K562 (cell line): ENCODE data around the gene SPINT2. TPM values are rescaled to one million over a fixed set of nuclear protein-coding genes. Genes with fewer than 3 reads are reported as not detected.
A peak's percentile ranks its signal among the peaks of the same experiment; 100 is the strongest.

ENCODE experiments used
- ATAC-seq: fragments of 200-7000 bp; cut with Tn5 transposase; 3 replicates; pipeline ENCODE4 v1.9.1; 2020; ENCODE audit warnings: moderate library complexity
- BruUV-seq: library from RNA; stranded (reverse); fragments of 400-500 nt; replicated peaks from 2 replicates; lab custom pipeline; 2021; lab: Mats Ljungman, UMichigan
- CTCF ChIA-PET: fragments of 300-600 bp; formaldehyde crosslinking; extraction: SDS; loops from one replicate; lab custom pipeline; 2021; ENCODE audit warnings: low intra/inter-chr PET ratio; lab: Yijun Ruan, JAX
- POLR2A ChIA-PET: fragments of 300-600, 350-650 bp; sonication (Branson Sonifier 250); formaldehyde crosslinking; extraction: SDS; loops from one replicate; lab custom pipeline; 2021; ENCODE audit warnings: antibody characterized with exemption, inconsistent platforms; lab: Yijun Ruan, JAX
- DNase-seq, 4 experiments: peaks; one replicate each; pipeline versions ENCODE4 v3.0.0 to v3.0.0-alpha.2; 2011 to 2018; ENCODE audit warnings: low spot score in 3 of 4, mixed read lengths in 3 of 4; ENCODE audit errors: extremely low read depth in 1 of 4
- FAIRE-seq: peaks from 2 replicates; lab custom pipeline; 2011; peaks lifted over from hg19 to GRCh38; lab: Jason Lieb, UNC
- H2AFZ ChIP-seq: 2 replicates; pipeline ENCODE4 v1.6.0; 2011; ENCODE audit warnings: low read depth, low read length, control low read depth, inconsistent platforms
- H3K27ac ChIP-seq: fragments of 200-600 bp; 3 replicates; pipeline ENCODE4 v1.8.0; 2011; ENCODE audit warnings: low read depth, mild to moderate bottlenecking, control low read depth, inconsistent platforms, low read length, moderate library complexity, mixed read lengths; ENCODE audit errors: extremely low read depth
- H3K27me3 ChIP-seq, 2 experiments: fragments of 300-600 bp in 1 of 2; 2 replicates in 1 of 2; 3 replicates in 1 of 2; pipeline versions ENCODE4 v1.6.0 to v1.8.0; 2011; ENCODE audit warnings: inconsistent platforms in 2 of 2, low read length in 2 of 2, mild to moderate bottlenecking in 1 of 2, mixed read lengths in 1 of 2, moderate library complexity in 1 of 2; ENCODE audit not compliant: control insufficient read depth in 2 of 2, insufficient read depth in 2 of 2
- H3K36me3 ChIP-seq: fragments of 300-600 bp; 3 replicates; pipeline ENCODE4 v1.8.0; 2011; ENCODE audit warnings: mild to moderate bottlenecking, low read length, inconsistent platforms; ENCODE audit not compliant: control insufficient read depth, insufficient read depth
- H3K4me1 ChIP-seq, 2 experiments: fragments of 200-600 bp in 1 of 2; replicated peaks in 1 of 2; 2 replicates in 1 of 2; 3 replicates in 1 of 2; pipeline versions ENCODE4 v1.5.1 to v1.8.0; 2011; ENCODE audit warnings: inconsistent platforms in 2 of 2, low read length in 2 of 2, mild to moderate bottlenecking in 1 of 2, mixed read lengths in 1 of 2, moderate library complexity in 1 of 2; ENCODE audit not compliant: control insufficient read depth in 2 of 2, insufficient read depth in 2 of 2
- H3K4me2 ChIP-seq: 2 replicates; pipeline ENCODE4 v1.6.1; 2011; ENCODE audit warnings: low read length, control low read depth, inconsistent platforms, mixed read lengths; ENCODE audit not compliant: insufficient read depth
- H3K4me3 ChIP-seq: fragments of 200-600 bp; sonication (generic), shearing (Covaris generic); 2 replicates; pipeline ENCODE4 v1.5.1; 2016; ENCODE audit warnings: control low read depth, inconsistent platforms
- H3K79me2 ChIP-seq: fragments of 200-600 bp; 3 replicates; pipeline ENCODE4 v1.8.0; 2011; ENCODE audit warnings: low read length, inconsistent platforms; ENCODE audit not compliant: control insufficient read depth, insufficient read depth
- H3K9ac ChIP-seq, 2 experiments: 2 replicates each; pipeline versions ENCODE4 v1.6.0 to v1.6.1; 2011; ENCODE audit warnings: low read depth in 2 of 2, low read length in 2 of 2, control low read depth in 1 of 2, inconsistent platforms in 1 of 2, mild to moderate bottlenecking in 1 of 2, mixed read lengths in 1 of 2; ENCODE audit not compliant: insufficient read depth in 1 of 2
- H3K9me1 ChIP-seq: one replicate; pipeline ENCODE4 v1.6.0; 2011; ENCODE audit warnings: inconsistent platforms, mild to moderate bottlenecking, low read length, moderate library complexity; ENCODE audit not compliant: control insufficient read depth, insufficient read depth
- H3K9me3 ChIP-seq: replicated peaks from 2 replicates; pipeline ENCODE4 v1.5.1; 2011; ENCODE audit warnings: low read depth, low read length, inconsistent platforms; ENCODE audit not compliant: control insufficient read depth, insufficient read depth
- H4K20me1 ChIP-seq: replicated peaks from 2 replicates; pipeline ENCODE4 v1.6.1; 2011; ENCODE audit warnings: low read length, inconsistent platforms, mixed read lengths; ENCODE audit not compliant: control insufficient read depth, insufficient read depth
- EGR1 ChIP-seq: fragments of 450-650 bp; conservative IDR thresholded peaks from 2 replicates; pipeline ENCODE4 v1.6.1; 2017; ENCODE audit warnings: mild to moderate bottlenecking
- GATAD2B ChIP-seq: fragments of 450-650 bp; IDR thresholded peaks from 2 replicates; pipeline ENCODE4 v1.6.1; 2017; ENCODE audit warnings: mild to moderate bottlenecking, borderline replicate concordance
- HEY1 ChIP-seq: fragments of 250-450 bp; sonication (Bioruptor Pico); IDR thresholded peaks from 2 replicates; pipeline ENCODE4 v1.5.0; 2020; ENCODE audit warnings: mild to moderate bottlenecking, moderate library complexity, borderline replicate concordance
- NFE2 ChIP-seq: IDR thresholded peaks from 2 replicates; pipeline ENCODE4 v1.6.1; 2014; ENCODE audit warnings: antibody characterized with exemption, low read depth
- POLR2G ChIP-seq: fragments of 200-400 bp; formaldehyde crosslinking; IDR thresholded peaks from 2 replicates; pipeline ENCODE4 v1.6.1; 2017; ENCODE audit warnings: low read depth, mild to moderate bottlenecking, antibody characterized with exemption, low read length, moderate library complexity
- RBFOX2 ChIP-seq: fragments of 200-400 bp; formaldehyde crosslinking; IDR thresholded peaks from 2 replicates; pipeline ENCODE4 v1.6.1; 2017; ENCODE audit warnings: low read depth, mild to moderate bottlenecking, low read length, moderate library complexity
- ZNF384 ChIP-seq: IDR thresholded peaks from 2 replicates; pipeline ENCODE4 v1.6.1; 2012; ENCODE audit warnings: low read depth, low read length, improper control_type of control experiment
- ZNF699 ChIP-seq: fragments of 250-450 bp; sonication (Bioruptor Pico); IDR thresholded peaks from 2 replicates; pipeline ENCODE4 v1.8.0; 2021; ENCODE audit warnings: mild to moderate bottlenecking, moderate library complexity; ENCODE audit not compliant: insufficient replicate concordance
- WGBS: fragments of 100-300 bp; shearing (Covaris generic); methylation state at CpG from one replicate; pipeline ENCODE4 v1.1.6; 2016; ENCODE audit warnings: low coverage, mixed read lengths; ENCODE audit not compliant: insufficient coverage; ENCODE audit errors: missing lambda C conversion rate; 5-methylcytosine and 5-hydroxymethylcytosine counted together
- in situ Hi-C: fragments of 300-500 bp; cut with MboI; formaldehyde crosslinking; loops from 4 replicates; pipeline ENCODE4 v1.15.0; 2018; ENCODE audit warnings: inconsistent platforms, mixed read lengths
- intact Hi-C: fragments of 100-400 bp; cut with micrococcal nuclease; formaldehyde crosslinking; loops from 2 replicates; pipeline ENCODE4 v1.14.2; 2022
- polyA plus RNA-seq, 8 experiments: library from polyadenylated mRNA; depleted of rRNA in 4 of 8; stranded (reverse) in 5 of 8; unstranded in 3 of 8; fragments of >200 nt; fragmentation: Nextera tagmentation in 2 of 8; fragmentation: Illumina TruSeq in 1 of 8; extraction: Ambion mirVana in 2 of 8; extraction: Trizol in 1 of 8; gene quantifications; 2 replicates each; pipeline versions ENCODE4 v1.2.1 to v1.2.3, GENCODE V29; 2011 to 2014; ENCODE audit warnings: inconsistent platforms in 1 of 8, missing spikeins in 1 of 8
- total RNA-seq, 7 experiments: library from RNA; depleted of rRNA in 6 of 7; stranded (reverse); fragments of >200 nt in 6 of 7; fragmentation: Illumina TruSeq in 2 of 7; extraction: Trizol in 2 of 7; gene quantifications; 2 replicates each; pipeline versions ENCODE4 v1.2.1 to v1.2.3, GENCODE V29; 2011 to 2021; ENCODE audit warnings: low replicate concordance in 1 of 7
- TF ChIP-seq, protein P1 (sequence below), 2 experiments: fragments of 150-350 bp in 1 of 2; IDR thresholded peaks; 2 replicates each; pipeline ENCODE4 v1.6.1; 2012 to 2016; ENCODE audit warnings: low read depth in 2 of 2, low read length in 2 of 2, mild to moderate bottlenecking in 1 of 2, moderate library complexity in 1 of 2

The SPINT2 gene
- total and polyA plus RNA-seq, 9 of the 15 experiments (the other 6 are each of a cell fraction or from before 2014, with no cell fraction given) = 0.65 to 4.5 (median 3.4) TPM

DNA sequence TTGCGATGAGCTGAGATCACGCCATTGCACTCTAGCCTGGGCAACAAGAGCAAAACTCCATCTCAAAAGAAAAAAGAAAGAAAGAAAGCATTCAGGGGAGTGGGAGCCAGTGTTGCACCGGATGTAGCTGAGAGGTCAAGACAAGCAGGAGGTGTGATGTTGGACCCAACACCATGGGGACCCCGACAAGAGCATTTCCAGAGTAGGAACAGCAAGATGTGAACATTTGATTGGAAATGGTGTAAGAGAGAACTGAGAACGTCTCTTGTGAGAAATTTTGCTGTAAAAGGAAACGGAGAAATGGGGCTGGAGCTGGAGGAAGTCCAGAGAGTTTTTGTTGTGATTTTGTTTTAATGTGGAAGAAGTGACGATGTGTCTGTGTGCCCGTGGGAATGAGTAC lies 24.6 kb upstream of the SPINT2 start (continued):
- TF ChIP-seq EGR1 (no peak), NFE2 (no peak), POLR2G (no peak)
- TF ChIP-seq, protein P1, sequence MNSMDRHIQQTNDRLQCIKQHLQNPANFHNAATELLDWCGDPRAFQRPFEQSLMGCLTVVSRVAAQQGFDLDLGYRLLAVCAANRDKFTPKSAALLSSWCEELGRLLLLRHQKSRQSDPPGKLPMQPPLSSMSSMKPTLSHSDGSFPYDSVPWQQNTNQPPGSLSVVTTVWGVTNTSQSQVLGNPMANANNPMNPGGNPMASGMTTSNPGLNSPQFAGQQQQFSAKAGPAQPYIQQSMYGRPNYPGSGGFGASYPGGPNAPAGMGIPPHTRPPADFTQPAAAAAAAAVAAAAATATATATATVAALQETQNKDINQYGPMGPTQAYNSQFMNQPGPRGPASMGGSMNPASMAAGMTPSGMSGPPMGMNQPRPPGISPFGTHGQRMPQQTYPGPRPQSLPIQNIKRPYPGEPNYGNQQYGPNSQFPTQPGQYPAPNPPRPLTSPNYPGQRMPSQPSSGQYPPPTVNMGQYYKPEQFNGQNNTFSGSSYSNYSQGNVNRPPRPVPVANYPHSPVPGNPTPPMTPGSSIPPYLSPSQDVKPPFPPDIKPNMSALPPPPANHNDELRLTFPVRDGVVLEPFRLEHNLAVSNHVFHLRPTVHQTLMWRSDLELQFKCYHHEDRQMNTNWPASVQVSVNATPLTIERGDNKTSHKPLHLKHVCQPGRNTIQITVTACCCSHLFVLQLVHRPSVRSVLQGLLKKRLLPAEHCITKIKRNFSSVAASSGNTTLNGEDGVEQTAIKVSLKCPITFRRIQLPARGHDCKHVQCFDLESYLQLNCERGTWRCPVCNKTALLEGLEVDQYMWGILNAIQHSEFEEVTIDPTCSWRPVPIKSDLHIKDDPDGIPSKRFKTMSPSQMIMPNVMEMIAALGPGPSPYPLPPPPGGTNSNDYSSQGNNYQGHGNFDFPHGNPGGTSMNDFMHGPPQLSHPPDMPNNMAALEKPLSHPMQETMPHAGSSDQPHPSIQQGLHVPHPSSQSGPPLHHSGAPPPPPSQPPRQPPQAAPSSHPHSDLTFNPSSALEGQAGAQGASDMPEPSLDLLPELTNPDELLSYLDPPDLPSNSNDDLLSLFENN (IDR thresholded peaks at IDR 0.05; ENCODE audit: low read depth in 2 of 2, low read length in 2 of 2) = no peak

DNA sequence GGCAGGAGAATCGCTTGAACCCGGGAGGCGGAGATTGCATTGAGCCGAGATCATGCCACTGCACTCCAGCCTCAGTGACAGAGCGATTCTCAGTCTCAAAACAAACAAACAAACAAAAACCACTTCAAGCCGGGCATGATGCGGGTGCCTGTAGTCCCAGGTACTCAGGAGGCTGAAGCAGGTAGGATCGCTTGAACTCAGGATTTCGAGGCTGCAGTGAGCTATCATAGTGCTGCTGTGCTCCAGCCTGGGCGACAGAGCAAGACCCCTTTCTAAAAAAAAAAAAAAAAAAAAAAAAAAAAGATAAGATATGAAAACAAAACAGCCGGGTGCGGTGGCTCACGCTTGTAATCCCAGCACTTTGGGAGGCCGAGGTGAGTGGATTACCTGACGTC lies 21.1 kb upstream of the SPINT2 start:
- Histone ChIP-seq H3K9me3 (no peaks in the 10 kb centered on the region), H3K9ac (peak overlapping the region; percentile 57 to 90; a peak in 3 of 4 replicates), H3K79me2 (no peaks in the 10 kb centered on the region), H3K9me1 (no peaks in the 10 kb centered on the region), H2AFZ (peak overlapping the region; percentile 95), H3K27me3 (no peaks in the 10 kb centered on the region)
- intact Hi-C loops (loop anchor here (5.0 kb wide), 1 partner anchor 144 kb away; the partner anchor contains the start of genes GGN and SPRED3), in situ Hi-C loops (loop anchor here (5.0 kb wide), 1 partner anchor 89 kb away; no protein-coding TSS in a partner anchor)
- no TSS peak for BruUV-seq
- POLR2A ChIA-PET = interaction anchor here (0.7 to 1.0 kb wide), 3 partner anchors 7 to 125 kb away, joined by 3 to 5 read pairs (median 3); no protein-coding TSS in a partner anchor
- no peak for TF ChIP-seq HEY1
- TF ChIP-seq GATAD2B = no peak
- no peak for TF ChIP-seq RBFOX2
- peak; percentile 66 for TF ChIP-seq ZNF384
- TF ChIP-seq ZNF699 = no peak
- TF ChIP-seq, all 486 proteins: peak for 1
- H3K36me3 ChIP-seq = no peaks in the 10 kb centered on the region
- H4K20me1 ChIP-seq = no peaks in the 10 kb centered on the region
- CTCF ChIA-PET = interaction anchor here (0.7 to 2.9 kb wide), 6 partner anchors 9 to 142 kb away, joined by 3 to 41 read pairs (median 4); partner anchors contain the start of genes CATSPERG and PSMD8
- peak overlapping the region; percentile 71; the same call in 1 of the 2 replicates for H3K4me2 ChIP-seq
- peaks cover 7 to 26% of the 10 kb centered on the region in 2 experiments; a peak in 4 of 5 replicates for H3K4me1 ChIP-seq
- FAIRE-seq (no peak), DNase-seq (no peak), ATAC-seq (no peak)
- no peak overlapping the region for H3K4me3 ChIP-seq
- 45% methylated on average over 15 of the region's 15 CpGs for WGBS
- peak overlapping the region; percentile 61; the same call in 2 of the 3 replicates for H3K27ac ChIP-seq
